Trophoblast cell (in vitro differentiated cells and primary cell): ENCODE results near the gene MBNL3.

ENCODE experiments used
- DNase-seq, 2 donors: peaks; one replicate each; pipeline ENCODE4 v3.0.0-alpha.2; 2016
- H2AFZ ChIP-seq: 2 replicates; pipeline ENCODE4 v1.6.1; 2013; ENCODE audit warnings: low read length, moderate library complexity, mild to moderate bottlenecking; ENCODE audit not compliant: insufficient read depth, poor library complexity
- H2AK5ac ChIP-seq: 2 replicates; pipeline ENCODE4 v1.6.1; 2013; ENCODE audit warnings: mild to moderate bottlenecking, low read length
- H2BK120ac ChIP-seq: 2 replicates; pipeline ENCODE4 v1.6.1; 2013; ENCODE audit warnings: low read length, mild to moderate bottlenecking, moderate library complexity; ENCODE audit not compliant: insufficient read depth, poor library complexity
- H2BK12ac ChIP-seq: 2 replicates; pipeline ENCODE4 v1.6.1; 2013; ENCODE audit warnings: mild to moderate bottlenecking, low read length, moderate library complexity
- H2BK5ac ChIP-seq: 2 replicates; pipeline ENCODE4 v1.6.1; 2013; ENCODE audit warnings: low read length, low read depth, moderate library complexity, mild to moderate bottlenecking; ENCODE audit not compliant: poor library complexity
- H3K14ac ChIP-seq: 2 replicates; pipeline ENCODE4 v1.6.1; 2013; ENCODE audit warnings: mild to moderate bottlenecking, low read length
- H3K18ac ChIP-seq: 2 replicates; pipeline ENCODE4 v1.6.1; 2013; ENCODE audit warnings: mild to moderate bottlenecking, low read length
- H3K23ac ChIP-seq: 2 replicates; pipeline ENCODE4 v1.6.1; 2013; ENCODE audit warnings: low read length
- H3K27ac ChIP-seq: 2 replicates; pipeline ENCODE4 v1.5.1; 2013; ENCODE audit warnings: low read depth, mild to moderate bottlenecking, inconsistent platforms, low read length, moderate library complexity
- H3K27me3 ChIP-seq: 2 replicates; pipeline ENCODE4 v1.6.1; 2013; ENCODE audit warnings: inconsistent platforms, mild to moderate bottlenecking, low read length, moderate library complexity; ENCODE audit not compliant: insufficient read depth
- H3K36me3 ChIP-seq, 2 experiments: 1 replicate in 1 of 2; 2 replicates in 1 of 2; pipeline ENCODE4 v1.6.1; 2013; ENCODE audit warnings: low read length in 2 of 2, mild to moderate bottlenecking in 2 of 2, moderate library complexity in 1 of 2; ENCODE audit not compliant: insufficient read depth in 2 of 2, control insufficient read depth in 1 of 2
- H3K4ac ChIP-seq: 2 replicates; pipeline ENCODE4 v1.6.1; 2013; ENCODE audit warnings: low read depth, mild to moderate bottlenecking, low read length, moderate library complexity
- H3K4me1 ChIP-seq, 2 experiments: 1 replicate in 1 of 2; 2 replicates in 1 of 2; pipeline ENCODE4 v1.6.1; 2013; ENCODE audit warnings: low read length in 2 of 2, mild to moderate bottlenecking in 2 of 2, moderate library complexity in 1 of 2; ENCODE audit not compliant: insufficient read depth in 2 of 2, control insufficient read depth in 1 of 2
- H3K4me2 ChIP-seq: 2 replicates; pipeline ENCODE4 v1.6.1; 2013; ENCODE audit warnings: inconsistent platforms, mild to moderate bottlenecking, low read length, moderate library complexity
- H3K4me3 ChIP-seq: 2 replicates; pipeline ENCODE4 v1.5.1; 2013; ENCODE audit warnings: mild to moderate bottlenecking, low read depth, low read length, inconsistent platforms
- H3K79me1 ChIP-seq: one replicate; pipeline ENCODE4 v1.6.1; 2013; ENCODE audit warnings: low read length
- H3K79me2 ChIP-seq: 2 replicates; pipeline ENCODE4 v1.6.1; 2013; ENCODE audit warnings: low read length, mild to moderate bottlenecking; ENCODE audit not compliant: control insufficient read depth, insufficient read depth, poor library complexity
- H3K9ac ChIP-seq: 2 replicates; pipeline ENCODE4 v1.6.1; 2013; ENCODE audit warnings: mild to moderate bottlenecking, low read length
- H3K9me3 ChIP-seq: 2 replicates; pipeline ENCODE4 v1.6.1; 2013; ENCODE audit warnings: low read depth, mild to moderate bottlenecking, control low read depth, inconsistent platforms, low read length; ENCODE audit not compliant: insufficient read depth
- H4K12ac ChIP-seq: 2 replicates; pipeline ENCODE4 v1.6.1; 2013; ENCODE audit warnings: low read depth, mild to moderate bottlenecking, low read length, moderate library complexity
- H4K8ac ChIP-seq: 2 replicates; pipeline ENCODE4 v1.6.1; 2013; ENCODE audit warnings: low read depth, mild to moderate bottlenecking, low read length, moderate library complexity
- H4K91ac ChIP-seq: one replicate; pipeline ENCODE4 v1.6.1; 2013; ENCODE audit warnings: low read depth, mild to moderate bottlenecking, low read length, moderate library complexity
- WGBS: extraction: QIAGEN DNeasy Blood & Tissue Kit; methylation state at CpG from one replicate; pipeline ENCODE4 v1.1.7; 2013; ENCODE audit warnings: missing lambda C conversion rate; ENCODE audit not compliant: insufficient read length, insufficient coverage; ENCODE audit errors: extremely low coverage; 5-methylcytosine and 5-hydroxymethylcytosine counted together

The MBNL3 gene

GRCh38 chrX:132481449-132481848 lies 7.4 kb downstream of the MBNL3 start:
- Histone ChIP-seq H3K18ac (no peak overlapping the region), H3K4me3 (no peak overlapping the region), H3K4me1 (peaks cover 2% of the 10 kb centered on the region in 2 experiments), H3K79me2 (no peaks in the 10 kb centered on the region), H3K27ac (no peak overlapping the region), H2BK120ac (no peak overlapping the region), H2AFZ (no peak overlapping the region), H4K91ac (no peak overlapping the region), H3K79me1 (no peaks in the 10 kb centered on the region), H4K8ac (no peak overlapping the region), H4K12ac (no peak overlapping the region), H3K9ac (no peak overlapping the region), H3K4me2 (no peak overlapping the region), H3K14ac (no peak overlapping the region), H2AK5ac (no peak overlapping the region), H3K36me3 (no peaks in the 10 kb centered on the region), H3K9me3 (no peaks in the 10 kb centered on the region), H3K27me3 (no peaks in the 10 kb centered on the region), H3K23ac (no peak overlapping the region), H3K4ac (no peak overlapping the region), H2BK5ac (no peak overlapping the region), H2BK12ac (no peak overlapping the region)
- WGBS, result no CpG with 5 or more reads among the region's 1 CpG
- no peak for DNase-seq

GRCh38 chrX:132480581-132481203 lies 8.1 kb downstream of the MBNL3 start:
- H3K27ac ChIP-seq, result no peak overlapping the region
- H2BK12ac ChIP-seq, result no peak overlapping the region
- no peaks in the 10 kb centered on the region for H3K9me3 ChIP-seq
- no peak overlapping the region for H2BK120ac ChIP-seq
- no peaks in the 10 kb centered on the region for H3K27me3 ChIP-seq
- H2BK5ac ChIP-seq, result no peak overlapping the region
- no peak overlapping the region for H4K8ac ChIP-seq
- no peak overlapping the region for H3K18ac ChIP-seq
- DNase-seq, result peak; percentile 37 to 50
- H3K79me1 ChIP-seq, result no peaks in the 10 kb centered on the region
- H3K23ac ChIP-seq, result no peak overlapping the region
- WGBS, result no CpG with 5 or more reads among the region's 6 CpGs
- H3K4me2 ChIP-seq, result no peak overlapping the region
- H3K9ac ChIP-seq, result no peak overlapping the region
- H3K4me3 ChIP-seq, result no peak overlapping the region
- no peak overlapping the region for H4K12ac ChIP-seq
- H3K14ac ChIP-seq, result no peak overlapping the region
- no peaks in the 10 kb centered on the region for H3K79me2 ChIP-seq
- H3K36me3 ChIP-seq, result no peaks in the 10 kb centered on the region
- H4K91ac ChIP-seq, result no peak overlapping the region
- H3K4ac ChIP-seq, result no peak overlapping the region
- peaks cover 2% of the 10 kb centered on the region in 2 experiments for H3K4me1 ChIP-seq
- no peak overlapping the region for H2AK5ac ChIP-seq
- H2AFZ ChIP-seq, result no peak overlapping the region

DNA sequence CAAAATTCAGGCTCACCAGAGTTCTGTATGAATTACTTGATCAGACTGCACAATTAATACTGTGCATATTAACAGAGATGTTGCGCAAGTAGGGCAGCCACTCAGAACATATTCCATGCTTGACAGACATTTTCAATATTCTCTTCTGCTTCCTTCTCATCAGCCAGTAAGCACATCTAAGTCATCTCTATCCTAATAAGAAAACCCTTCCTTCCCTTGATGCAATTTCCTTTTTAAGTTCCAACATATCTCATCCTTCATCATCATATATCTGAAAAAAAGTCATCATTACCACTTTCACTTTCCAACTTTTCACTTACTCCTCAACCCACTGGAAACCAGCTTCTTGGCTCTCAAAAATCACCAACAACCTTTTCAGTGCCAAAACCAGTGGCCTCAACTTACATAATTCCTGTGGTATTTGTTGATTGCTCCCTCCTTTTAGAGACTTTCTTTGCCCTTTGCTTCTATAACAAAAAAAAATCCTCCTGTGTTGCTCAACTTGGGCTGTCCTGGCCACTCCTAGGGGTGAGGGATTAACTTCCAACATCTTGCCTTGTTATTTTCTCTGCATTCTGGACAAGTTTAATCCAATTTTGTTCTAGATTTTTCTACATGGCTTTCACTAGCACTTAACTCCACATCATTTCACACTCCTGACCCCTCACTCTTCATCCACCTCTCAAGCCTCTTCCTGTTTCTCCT lies 14.1 kb downstream of the MBNL3 start:
- no peak overlapping the region for H3K14ac ChIP-seq
- no peaks in the 10 kb centered on the region for H3K27me3 ChIP-seq
- no peaks in the 10 kb centered on the region for H3K79me1 ChIP-seq
- H3K4me3 ChIP-seq, result no peak overlapping the region
- H2BK12ac ChIP-seq, result no peak overlapping the region
- H4K12ac ChIP-seq, result no peak overlapping the region
- H2AFZ ChIP-seq, result no peak overlapping the region
- no peak overlapping the region for H2AK5ac ChIP-seq
- no peak overlapping the region for H2BK120ac ChIP-seq
- no peaks in the 10 kb centered on the region for H3K9me3 ChIP-seq
- no peak overlapping the region for H3K4me2 ChIP-seq
- no peaks in the 10 kb centered on the region for H3K4me1 ChIP-seq
- H4K8ac ChIP-seq, result no peak overlapping the region
- no peak overlapping the region for H3K9ac ChIP-seq
- no CpG with 5 or more reads among the region's 1 CpG for WGBS
- no peak overlapping the region for H3K23ac ChIP-seq
- no peak overlapping the region for H4K91ac ChIP-seq
- no peak overlapping the region for H3K27ac ChIP-seq
- no peak overlapping the region for H2BK5ac ChIP-seq
- DNase-seq, result no peak
- H3K18ac ChIP-seq, result no peak overlapping the region
- no peaks in the 10 kb centered on the region for H3K36me3 ChIP-seq
- H3K79me2 ChIP-seq, result no peaks in the 10 kb centered on the region
- no peak overlapping the region for H3K4ac ChIP-seq

GRCh38 chrX:132472397-132472796 lies 16.4 kb downstream of the MBNL3 start:
- H3K23ac ChIP-seq, result no peak overlapping the region
- WGBS, result no CpG with 5 or more reads among the region's 1 CpG
- no peak overlapping the region for H3K27ac ChIP-seq
- H3K14ac ChIP-seq, result no peak overlapping the region
- H3K27me3 ChIP-seq, result no peaks in the 10 kb centered on the region
- no peak overlapping the region for H2BK120ac ChIP-seq
- H3K18ac ChIP-seq, result no peak overlapping the region
- H4K8ac ChIP-seq, result no peak overlapping the region
- H3K79me2 ChIP-seq, result no peaks in the 10 kb centered on the region
- H2BK5ac ChIP-seq, result no peak overlapping the region
- no peak overlapping the region for H2AK5ac ChIP-seq
- H3K4me3 ChIP-seq, result no peak overlapping the region
- no peaks in the 10 kb centered on the region for H3K9me3 ChIP-seq
- H3K4ac ChIP-seq, result no peak overlapping the region
- H3K9ac ChIP-seq, result no peak overlapping the region
- H4K91ac ChIP-seq, result no peak overlapping the region
- H3K36me3 ChIP-seq, result no peaks in the 10 kb centered on the region
- no peak for DNase-seq
- no peak overlapping the region for H4K12ac ChIP-seq
- H3K4me2 ChIP-seq, result no peak overlapping the region
- no peak overlapping the region for H2BK12ac ChIP-seq
- no peaks in the 10 kb centered on the region for H3K79me1 ChIP-seq
- no peak overlapping the region for H2AFZ ChIP-seq
- H3K4me1 ChIP-seq, result no peaks in the 10 kb centered on the region
